H1 (cell line): ENCODE measurements around the gene ZDHHC8.

Experiments
- ATF3 ChIP-seq: IDR thresholded peaks from 2 replicates; pipeline ENCODE4 v1.6.1; 2011; ENCODE audit warnings: low read depth, mild to moderate bottlenecking, low read length; ENCODE audit not compliant: insufficient read depth
- CTCF ChIP-seq, 3 experiments: IDR thresholded peaks; 1 replicate in 2 of 3; 2 replicates in 1 of 3; pipeline versions ENCODE4 v1.5.1 to v1.6.1; 2011; ENCODE audit warnings: low read length in 3 of 3, mild to moderate bottlenecking in 3 of 3, inconsistent platforms in 2 of 3, low read depth in 1 of 3, moderate library complexity in 1 of 3; ENCODE audit not compliant: insufficient read depth in 1 of 3; ENCODE audit errors: control extremely low read depth in 1 of 3
- EGR1 ChIP-seq: IDR thresholded peaks from 2 replicates; pipeline ENCODE4 v1.6.1; 2011; ENCODE audit warnings: low read depth, low read length, borderline replicate concordance
- EZH2 ChIP-seq: fragments of 200-600 bp; sonication (generic); IDR thresholded peaks from 2 replicates; pipeline ENCODE4 v1.7.1; 2012; ENCODE audit warnings: low read depth, mild to moderate bottlenecking, moderate library complexity, low read length, inconsistent platforms; ENCODE audit not compliant: severe bottlenecking
- JUN ChIP-seq: IDR thresholded peaks from 2 replicates; pipeline ENCODE4 v1.6.1; 2011; ENCODE audit warnings: low read depth, mild to moderate bottlenecking, improper control_type of control experiment, low read length
- JUND ChIP-seq: IDR thresholded peaks from 2 replicates; pipeline ENCODE4 v1.6.1; 2011; ENCODE audit warnings: mild to moderate bottlenecking, improper control_type of control experiment, low read length
- MAFK ChIP-seq: IDR thresholded peaks from 2 replicates; pipeline ENCODE4 v1.6.1; 2012; ENCODE audit warnings: low read depth, mild to moderate bottlenecking, improper control_type of control experiment, low read length
- POLR2AphosphoS5 ChIP-seq: IDR thresholded peaks from 2 replicates; pipeline ENCODE4 v1.6.1; 2011; ENCODE audit warnings: low read depth, low read length
- RBBP5 ChIP-seq: IDR thresholded peaks from 2 replicates; pipeline ENCODE4 v1.7.1; 2012; ENCODE audit warnings: low read depth, mild to moderate bottlenecking, inconsistent platforms, low read length, moderate library complexity, borderline replicate concordance
- RFX5 ChIP-seq: IDR thresholded peaks from 2 replicates; pipeline ENCODE4 v1.6.1; 2011; ENCODE audit warnings: low read depth, low read length, improper control_type of control experiment, borderline replicate concordance
- SAP30 ChIP-seq: fragments of 300-600 bp; sonication (generic); IDR thresholded peaks from 2 replicates; pipeline ENCODE4 v1.7.1; 2012; ENCODE audit warnings: low read length, moderate library complexity, mild to moderate bottlenecking, inconsistent platforms; ENCODE audit not compliant: insufficient read depth, insufficient replicate concordance
- SIN3A ChIP-seq, 2 experiments: IDR thresholded peaks in 1 of 2; conservative IDR thresholded peaks in 1 of 2; 2 replicates each; pipeline ENCODE4 v1.6.1; 2011 to 2012; ENCODE audit warnings: low read length in 2 of 2, improper control_type of control experiment in 1 of 2, low read depth in 1 of 2, mild to moderate bottlenecking in 1 of 2
- SP2 ChIP-seq: IDR thresholded peaks from 2 replicates; pipeline ENCODE4 v1.6.1; 2012; ENCODE audit warnings: mild to moderate bottlenecking, low read length, inconsistent platforms
- TCF12 ChIP-seq: IDR thresholded peaks from 2 replicates; pipeline ENCODE4 v1.6.1; 2011; ENCODE audit warnings: low read depth, mild to moderate bottlenecking, low read length

DNA sequence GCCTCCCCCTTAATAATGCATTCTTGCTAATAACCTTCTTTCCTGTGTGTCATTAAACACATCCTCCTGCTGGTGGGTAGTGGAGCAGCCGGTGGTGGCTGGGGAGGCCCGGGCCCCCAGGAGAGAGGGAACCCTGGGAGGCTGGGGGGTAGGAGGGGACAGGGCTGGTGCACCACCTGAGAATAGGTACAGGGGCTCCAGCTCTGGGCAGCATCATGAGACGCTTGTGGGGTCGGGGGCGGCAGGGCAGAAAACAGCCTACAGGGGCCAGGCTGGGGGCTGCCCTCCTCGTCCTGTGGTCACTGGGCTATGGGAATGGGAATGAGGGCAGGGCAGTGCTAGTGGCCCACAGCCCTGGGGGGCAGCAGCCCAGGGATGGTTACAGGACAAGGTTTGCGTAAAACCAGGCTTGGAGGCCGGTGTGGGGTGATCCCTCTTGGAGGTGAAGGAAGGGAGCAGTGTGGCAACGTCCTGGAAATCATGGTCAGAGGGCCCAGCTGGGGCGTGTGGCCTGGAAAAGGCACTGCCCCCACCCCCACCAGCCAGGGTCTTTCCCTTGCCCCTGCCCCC lies 37.7 kb downstream of the ZDHHC8 start:
- no peak for TF ChIP-seq POLR2AphosphoS5
- no peak for TF ChIP-seq JUND
- TF ChIP-seq CTCF (IDR thresholded peaks at IDR 0.05; ENCODE audit: control extremely low read depth in 1 of 3, insufficient read depth in 1 of 3, low read depth in 1 of 3, low read length in 3 of 3), result no peak
- no peak for TF ChIP-seq EZH2
- TF ChIP-seq JUN, result no peak
- no peak for TF ChIP-seq SIN3A (conservative IDR thresholded peaks at IDR 0.05 in 1 of 2, IDR thresholded peaks at IDR 0.05 in 1 of 2; ENCODE audit: low read depth in 1 of 2, low read length in 2 of 2)
- no peak for TF ChIP-seq TCF12
- TF ChIP-seq RFX5, result no peak
- no peak for TF ChIP-seq EGR1
- TF ChIP-seq ATF3, result no peak
- no peak for TF ChIP-seq SP2
- TF ChIP-seq RBBP5, result no peak
- no peak for TF ChIP-seq SAP30
- TF ChIP-seq MAFK, result no peak
